Ishikawa (cell line): ENCODE results near the gene CPEB2.

ENCODE experiments used
- CEBPB ChIP-seq: IDR thresholded peaks from 2 replicates; pipeline ENCODE4 v1.6.1; 2012
- EGR1 ChIP-seq: IDR thresholded peaks from 2 replicates; pipeline ENCODE4 v1.6.1; 2012
- EP300 ChIP-seq: IDR thresholded peaks from 2 replicates; pipeline ENCODE4 v1.6.1; 2012; ENCODE audit warnings: borderline replicate concordance
- RAD21 ChIP-seq: IDR thresholded peaks from 2 replicates; pipeline ENCODE4 v1.6.1; 2012; ENCODE audit warnings: low read depth
- TAF1 ChIP-seq: IDR thresholded peaks from 2 replicates; pipeline ENCODE4 v1.6.1; 2012; ENCODE audit warnings: low read depth, mild to moderate bottlenecking
- TF ChIP-seq, protein P1 (sequence below): IDR thresholded peaks from 2 replicates; pipeline ENCODE4 v1.6.1; 2012
- TF ChIP-seq, protein P2 (sequence below): IDR thresholded peaks from 2 replicates; pipeline ENCODE4 v1.6.1; 2012

DNA sequence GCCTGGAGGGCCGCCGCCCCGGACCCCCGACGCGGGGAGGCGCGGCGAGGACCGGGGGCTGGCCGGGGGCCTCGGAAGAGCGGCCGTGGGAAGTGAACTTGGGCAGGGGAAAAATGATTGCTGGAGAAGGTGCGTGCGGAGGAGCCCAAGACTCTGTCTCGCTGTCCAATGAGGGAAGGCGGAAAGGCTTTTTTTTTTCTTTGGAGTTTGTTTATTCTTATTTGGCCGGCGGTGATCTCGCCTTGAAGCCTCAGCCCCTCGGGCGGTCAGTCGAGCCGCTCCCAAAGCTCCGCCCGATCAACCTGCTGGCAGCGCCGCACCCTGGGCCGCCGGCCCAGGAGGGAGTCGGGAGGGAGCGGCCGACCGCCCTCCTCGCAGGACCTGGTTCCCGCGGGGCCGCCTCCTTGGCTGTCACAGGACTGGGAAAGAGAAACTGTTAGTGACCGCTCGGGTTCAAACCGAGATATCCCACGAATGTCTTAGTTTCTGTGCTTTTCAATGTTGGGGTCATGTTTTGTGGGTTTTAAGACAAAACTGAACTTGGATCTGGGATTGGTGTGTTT is 2.5 kb downstream of the CPEB2 start:
- 0 out of 2 replicates have a peak, but pooled peaks have one; percentile 34 for TF ChIP-seq TAF1
- no peak for TF ChIP-seq EGR1
- no peak for TF ChIP-seq EP300
- no peak for TF ChIP-seq RAD21
- TF ChIP-seq, protein P1, sequence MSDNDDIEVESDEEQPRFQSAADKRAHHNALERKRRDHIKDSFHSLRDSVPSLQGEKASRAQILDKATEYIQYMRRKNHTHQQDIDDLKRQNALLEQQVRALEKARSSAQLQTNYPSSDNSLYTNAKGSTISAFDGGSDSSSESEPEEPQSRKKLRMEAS, result no peak; the same call in 1 of the 2 replicates
- TF ChIP-seq, protein P2, sequence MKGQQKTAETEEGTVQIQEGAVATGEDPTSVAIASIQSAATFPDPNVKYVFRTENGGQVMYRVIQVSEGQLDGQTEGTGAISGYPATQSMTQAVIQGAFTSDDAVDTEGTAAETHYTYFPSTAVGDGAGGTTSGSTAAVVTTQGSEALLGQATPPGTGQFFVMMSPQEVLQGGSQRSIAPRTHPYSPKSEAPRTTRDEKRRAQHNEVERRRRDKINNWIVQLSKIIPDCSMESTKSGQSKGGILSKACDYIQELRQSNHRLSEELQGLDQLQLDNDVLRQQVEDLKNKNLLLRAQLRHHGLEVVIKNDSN, result no peak
- TF ChIP-seq CEBPB, result no peak
